HepG2 (cell line): ENCODE data around the gene NET1. TPM values are rescaled to one million over a fixed set of nuclear protein-coding genes. Genes with fewer than 3 reads are reported as not detected.

ENCODE experiments used
- HNRNPLL ChIP-seq: fragments of 200-400 bp; formaldehyde crosslinking; IDR thresholded peaks from 2 replicates; pipeline ENCODE4 v1.6.1; 2017; ENCODE audit warnings: mild to moderate bottlenecking, low read depth, low read length; ENCODE audit not compliant: poor library complexity, severe bottlenecking
- JDP2 ChIP-seq: sonication (generic); formaldehyde crosslinking; IDR thresholded peaks from 2 replicates; pipeline ENCODE4 v1.8.1; 2022; ENCODE audit warnings: missing genetic modification reagents, borderline replicate concordance
- KLF15 ChIP-seq: sonication (generic); formaldehyde crosslinking; IDR thresholded peaks from 2 replicates; pipeline ENCODE4 v1.8.1; 2023; ENCODE audit warnings: borderline replicate concordance, mild to moderate bottlenecking, inconsistent platforms, missing genetic modification reagents, mixed read lengths
- RFXANK ChIP-seq: IDR thresholded peaks from 2 replicates; pipeline ENCODE4 v1.6.1; 2016
- SP4 ChIP-seq: sonication (generic); formaldehyde crosslinking; IDR thresholded peaks from 2 replicates; pipeline ENCODE4 v1.8.1; 2023; ENCODE audit warnings: mild to moderate bottlenecking, missing genetic modification reagents
- SRSF9 ChIP-seq: fragments of 200-400 bp; formaldehyde crosslinking; IDR thresholded peaks from 2 replicates; pipeline ENCODE4 v1.6.1; 2018; ENCODE audit warnings: borderline replicate concordance, mild to moderate bottlenecking, low read depth, low read length; ENCODE audit not compliant: insufficient read depth, poor library complexity, severe bottlenecking
- STAG1 ChIP-seq: sonication (generic); formaldehyde crosslinking; IDR thresholded peaks from 2 replicates; pipeline ENCODE4 v1.4.0; 2020; ENCODE audit warnings: missing genetic modification reagents
- TCF7 ChIP-seq: sonication (generic); IDR thresholded peaks from 2 replicates; pipeline ENCODE4 v1.6.1; 2016; ENCODE audit warnings: antibody characterized with exemption, low read depth
- TEAD3 ChIP-seq: optimal IDR thresholded peaks from 2 replicates; pipeline ENCODE3; 2016; ENCODE audit warnings: borderline replicate concordance
- ZFP62 ChIP-seq: sonication (generic); formaldehyde crosslinking; IDR thresholded peaks from 2 replicates; pipeline ENCODE4 v1.4.0; 2020; ENCODE audit warnings: missing genetic modification reagents
- ZNF121 ChIP-seq: sonication (generic); formaldehyde crosslinking; IDR thresholded peaks from 2 replicates; pipeline ENCODE4 v1.5.0; 2020; ENCODE audit warnings: mild to moderate bottlenecking, missing genetic modification reagents
- ZNF142 ChIP-seq: sonication (generic); formaldehyde crosslinking; IDR thresholded peaks from 2 replicates; pipeline ENCODE4 v1.4.0; 2020; ENCODE audit warnings: missing genetic modification reagents
- ZNF460 ChIP-seq: sonication (generic); formaldehyde crosslinking; IDR thresholded peaks from 2 replicates; pipeline ENCODE4 v1.5.1; 2020; ENCODE audit warnings: missing genetic modification reagents, mild to moderate bottlenecking, borderline replicate concordance
- ZNF589 ChIP-seq: sonication (generic); formaldehyde crosslinking; conservative IDR thresholded peaks from 2 replicates; pipeline ENCODE4 v1.8.0; 2022; ENCODE audit warnings: mild to moderate bottlenecking, moderate library complexity, missing genetic modification reagents
- ZNF646 ChIP-seq: sonication (generic); formaldehyde crosslinking; IDR thresholded peaks from 2 replicates; pipeline ENCODE4 v1.9.0; 2021; ENCODE audit warnings: mild to moderate bottlenecking, missing genetic modification reagents
- polyA plus RNA-seq, 8 experiments: library from polyadenylated mRNA; depleted of rRNA in 3 of 8; stranded (reverse) in 7 of 8; unstranded in 1 of 8; fragments of >200 nt; fragmentation: Illumina TruSeq in 4 of 8; extraction: Trizol in 4 of 8; gene quantifications; 2 replicates each; pipeline versions ENCODE4 v1.2.1 to v1.2.3, GENCODE V29; 2011 to 2016; ENCODE audit warnings: low read depth in 4 of 8, missing spikeins in 1 of 8, mixed read lengths in 1 of 8; ENCODE audit not compliant: insufficient read depth in 1 of 8
- total RNA-seq, 5 experiments: library from RNA; depleted of rRNA; stranded (reverse); fragments of >200 nt; fragmentation: Illumina TruSeq; extraction: Trizol; gene quantifications; 2 replicates each; pipeline ENCODE4 v1.2.3, GENCODE V29; 2016; ENCODE audit warnings: low read depth in 1 of 5
- TF ChIP-seq, protein P1 (sequence below): sonication (generic); formaldehyde crosslinking; IDR thresholded peaks from 2 replicates; pipeline ENCODE4 v1.8.0; 2022; ENCODE audit warnings: missing genetic modification reagents, mild to moderate bottlenecking, moderate library complexity, borderline replicate concordance

The NET1 gene
- total and polyA plus RNA-seq, 2 of the 13 experiments (the other 11 are each of a cell fraction or from before 2014, with no cell fraction given) = 48.1 to 65.8 TPM

DNA sequence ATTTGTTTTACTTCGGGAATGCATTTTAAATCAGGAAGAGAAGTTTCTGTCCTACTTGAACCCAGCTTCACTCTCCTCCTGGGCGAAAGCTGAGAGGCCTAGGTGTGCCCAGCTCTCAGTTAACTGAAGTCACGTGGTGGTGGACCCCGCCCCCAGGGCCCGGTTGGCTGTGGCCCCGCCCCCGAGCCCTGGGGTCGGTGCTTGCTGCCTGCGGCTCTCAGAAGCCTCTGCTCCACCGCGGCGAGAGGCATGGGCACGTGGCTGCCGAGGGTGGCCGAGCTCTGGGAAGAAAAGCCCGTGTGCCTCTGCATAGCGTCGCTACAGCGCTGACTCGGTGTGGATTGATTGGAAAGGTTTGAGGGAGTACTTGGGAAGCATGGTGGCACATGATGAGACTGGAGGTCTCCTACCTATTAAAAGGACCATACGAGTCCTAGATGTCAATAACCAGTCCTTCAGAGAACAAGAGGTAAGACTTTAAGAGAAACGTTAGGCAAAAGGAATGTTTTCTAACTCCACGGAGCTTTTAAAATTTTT is 34.1 kb downstream of the NET1 start (continued):
- TF ChIP-seq ZNF142 (peak; percentile 89), ZNF646 (CRISPR knock-in tag) (no peak), ZFP62 (CRISPR knock-in tag) (no peak), ZNF589 (no peak), HNRNPLL (peak; percentile 44), STAG1 (CRISPR knock-in tag) (peak; percentile 67), TCF7 (no peak), ZNF121 (CRISPR knock-in tag) (no peak), TEAD3 (CRISPR knock-in tag) (peak; percentile 86), RFXANK (peak; percentile 83; the same call in 1 of the 2 replicates), SRSF9 (no peak), JDP2 (CRISPR knock-in tag) (no peak), ZNF460 (CRISPR knock-in tag) (no peak), KLF15 (no peak), SP4 (CRISPR knock-in tag) (peak; percentile 67)
- TF ChIP-seq, protein P1, sequence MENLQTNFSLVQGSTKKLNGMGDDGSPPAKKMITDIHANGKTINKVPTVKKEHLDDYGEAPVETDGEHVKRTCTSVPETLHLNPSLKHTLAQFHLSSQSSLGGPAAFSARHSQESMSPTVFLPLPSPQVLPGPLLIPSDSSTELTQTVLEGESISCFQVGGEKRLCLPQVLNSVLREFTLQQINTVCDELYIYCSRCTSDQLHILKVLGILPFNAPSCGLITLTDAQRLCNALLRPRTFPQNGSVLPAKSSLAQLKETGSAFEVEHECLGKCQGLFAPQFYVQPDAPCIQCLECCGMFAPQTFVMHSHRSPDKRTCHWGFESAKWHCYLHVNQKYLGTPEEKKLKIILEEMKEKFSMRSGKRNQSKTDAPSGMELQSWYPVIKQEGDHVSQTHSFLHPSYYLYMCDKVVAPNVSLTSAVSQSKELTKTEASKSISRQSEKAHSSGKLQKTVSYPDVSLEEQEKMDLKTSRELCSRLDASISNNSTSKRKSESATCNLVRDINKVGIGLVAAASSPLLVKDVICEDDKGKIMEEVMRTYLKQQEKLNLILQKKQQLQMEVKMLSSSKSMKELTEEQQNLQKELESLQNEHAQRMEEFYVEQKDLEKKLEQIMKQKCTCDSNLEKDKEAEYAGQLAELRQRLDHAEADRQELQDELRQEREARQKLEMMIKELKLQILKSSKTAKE (CRISPR knock-in tag) = no peak
